IMR-90 (cell line): Measurements from ENCODE around the gene CACUL1. TPM values are rescaled to one million over a fixed set of nuclear protein-coding genes. Genes with fewer than 3 reads are reported as not detected.

Experiments used
- ATAC-seq: fragments of 200-7000 bp; cut with Tn5 transposase; 2 replicates; pipeline ENCODE4 v1.9.1; 2020; ENCODE audit warnings: low read depth, mild to moderate bottlenecking, moderate library complexity
- BruUV-seq: library from RNA; stranded (reverse); fragments of 400-500 nt; replicated peaks from 2 replicates; lab custom pipeline; 2021; lab: Mats Ljungman, UMichigan
- CTCF ChIA-PET: fragments of 300-600 bp; formaldehyde crosslinking; extraction: SDS; loops from one replicate; lab custom pipeline; 2021; ENCODE audit warnings: antibody characterized with exemption; lab: Yijun Ruan, JAX
- POLR2A ChIA-PET: fragments of 300-600 bp; sonication (Branson Sonifier 250); formaldehyde crosslinking; loops from one replicate; lab custom pipeline; 2022; ENCODE audit warnings: antibody characterized with exemption; ENCODE audit not compliant: unreplicated experiment; lab: Charles Lee
- DNase-seq: peaks from one replicate; pipeline ENCODE4 v3.0.0; 2013
- H2AFZ ChIP-seq: replicated peaks from 2 replicates; pipeline ENCODE3; 2013; ENCODE audit warnings: low read length, mild to moderate bottlenecking; ENCODE audit not compliant: poor library complexity
- H2AK5ac ChIP-seq: 2 replicates; pipeline ENCODE4 v1.6.1; 2013; ENCODE audit warnings: low read depth, low read length, inconsistent platforms
- H2AK9ac ChIP-seq: replicated peaks from 2 replicates; pipeline ENCODE3; 2013; ENCODE audit warnings: mild to moderate bottlenecking, low read depth, low read length, moderate library complexity; ENCODE audit not compliant: poor library complexity
- H2BK120ac ChIP-seq: 2 replicates; pipeline ENCODE4 v1.6.1; 2013; ENCODE audit warnings: low read depth, low read length, inconsistent platforms
- H2BK15ac ChIP-seq: 3 replicates; pipeline ENCODE4 v1.6.1; 2013; ENCODE audit warnings: low read depth, low read length, inconsistent platforms
- H2BK20ac ChIP-seq: 2 replicates; pipeline ENCODE4 v1.6.1; 2013; ENCODE audit warnings: low read depth, mild to moderate bottlenecking, inconsistent platforms, low read length, moderate library complexity
- H2BK5ac ChIP-seq: 2 replicates; pipeline ENCODE4 v1.6.1; 2013; ENCODE audit warnings: mild to moderate bottlenecking, low read depth, low read length, inconsistent platforms; ENCODE audit not compliant: poor library complexity, severe bottlenecking
- H3K14ac ChIP-seq: replicated peaks from 2 replicates; pipeline ENCODE4 v1.6.1; 2013; ENCODE audit warnings: low read depth, low read length, inconsistent platforms
- H3K18ac ChIP-seq: 2 replicates; pipeline ENCODE4 v1.6.1; 2013; ENCODE audit warnings: low read depth, low read length, control low read depth
- H3K23ac ChIP-seq: 2 replicates; pipeline ENCODE4 v1.6.1; 2013; ENCODE audit warnings: low read depth, low read length, inconsistent platforms
- H3K27ac ChIP-seq: 2 replicates; pipeline ENCODE4 v1.5.1; 2013; ENCODE audit warnings: mild to moderate bottlenecking, control low read depth, low read length; ENCODE audit not compliant: insufficient read depth
- H3K27me3 ChIP-seq: 2 replicates; pipeline ENCODE4 v1.6.1; 2013; ENCODE audit warnings: low read length; ENCODE audit not compliant: control insufficient read depth, insufficient read depth
- H3K36me3 ChIP-seq: 2 replicates; pipeline ENCODE4 v1.6.1; 2013; ENCODE audit warnings: low read length, mixed read lengths; ENCODE audit not compliant: control insufficient read depth, insufficient read depth
- H3K4ac ChIP-seq: 2 replicates; pipeline ENCODE4 v1.6.1; 2013; ENCODE audit warnings: low read depth, low read length, inconsistent platforms
- H3K4me1 ChIP-seq: 2 replicates; pipeline ENCODE4 v1.6.1; 2013; ENCODE audit warnings: low read length, mixed read lengths; ENCODE audit not compliant: control insufficient read depth, insufficient read depth
- H3K4me2 ChIP-seq: 2 replicates; pipeline ENCODE4 v1.6.1; 2013; ENCODE audit warnings: low read depth, mild to moderate bottlenecking, control low read depth, low read length, moderate library complexity
- H3K4me3 ChIP-seq: 2 replicates; pipeline ENCODE4 v1.5.1; 2013; ENCODE audit warnings: low read depth, mild to moderate bottlenecking, control low read depth, low read length, moderate library complexity; ENCODE audit not compliant: insufficient read depth
- H3K56ac ChIP-seq: 2 replicates; pipeline ENCODE4 v1.6.1; 2013; ENCODE audit warnings: low read length, inconsistent platforms; ENCODE audit not compliant: insufficient read depth; ENCODE audit errors: extremely low read depth
- H3K79me1 ChIP-seq, 2 experiments: 2 replicates each; pipeline ENCODE4 v1.6.1; 2013; ENCODE audit warnings: low read length in 2 of 2, inconsistent platforms in 1 of 2, low read depth in 1 of 2
- H3K9ac ChIP-seq: 2 replicates; pipeline ENCODE4 v1.6.1; 2013; ENCODE audit warnings: low read depth, low read length, control low read depth
- H3K9me1 ChIP-seq: 2 replicates; pipeline ENCODE4 v1.6.1; 2013; ENCODE audit warnings: low read length, inconsistent platforms; ENCODE audit not compliant: insufficient read depth
- H3K9me3 ChIP-seq: 2 replicates; pipeline ENCODE4 v1.6.1; 2013; ENCODE audit warnings: low read length; ENCODE audit not compliant: control insufficient read depth, insufficient read depth
- H4K20me1 ChIP-seq: 2 replicates; pipeline ENCODE4 v1.6.1; 2013; ENCODE audit warnings: low read length, inconsistent platforms; ENCODE audit not compliant: insufficient read depth
- H4K5ac ChIP-seq: 2 replicates; pipeline ENCODE4 v1.6.1; 2013; ENCODE audit warnings: mild to moderate bottlenecking, low read depth, low read length, control low read depth
- H4K8ac ChIP-seq, 2 experiments: 2 replicates each; pipeline ENCODE4 v1.6.1; 2013; ENCODE audit warnings: low read depth in 2 of 2, low read length in 2 of 2, control low read depth in 1 of 2, inconsistent platforms in 1 of 2
- H4K91ac ChIP-seq: 2 replicates; pipeline ENCODE4 v1.6.1; 2013; ENCODE audit warnings: low read depth, low read length, inconsistent platforms; ENCODE audit not compliant: insufficient read depth
- FOS ChIP-seq: fragments of 150-350 bp; IDR thresholded peaks from 2 replicates; pipeline ENCODE4 v1.6.1; 2016; ENCODE audit warnings: low read depth, low read length
- RAD21 ChIP-seq: IDR thresholded peaks from 2 replicates; pipeline ENCODE4 v1.6.1; 2012; ENCODE audit warnings: low read length, improper control_type of control experiment
- WGBS, 2 experiments: methylation state at CpG; one replicate each; pipeline versions ENCODE4 v1.1.5 to v1.1.7; 2013; ENCODE audit warnings: missing lambda C conversion rate in 2 of 2; ENCODE audit not compliant: insufficient read length in 1 of 2; ENCODE audit errors: extremely low coverage in 2 of 2; 5-methylcytosine and 5-hydroxymethylcytosine counted together
- dilution Hi-C: fragments of 300-500 bp; cut with HindIII; formaldehyde crosslinking; loops from one replicate; pipeline ENCODE4 v1.14.3; 2018; ENCODE audit warnings: low sequenced_read_pairs; ENCODE audit not compliant: unreplicated experiment
- in situ Hi-C: fragments of 300-500 bp; cut with MboI; formaldehyde crosslinking; loops from 3 replicates; pipeline ENCODE4 v1.14.3; 2019; ENCODE audit warnings: low sequenced_read_pairs, inconsistent platforms, mixed read lengths
- intact Hi-C: fragments of 100-400 bp; cut with micrococcal nuclease; formaldehyde crosslinking; loops from 2 replicates; pipeline ENCODE4 v1.10.0; 2022
- polyA plus RNA-seq, 3 experiments: library from polyadenylated mRNA; depleted of rRNA; stranded (reverse); fragments of >200 nt; gene quantifications; 2 replicates each; pipeline ENCODE4 v1.2.3, GENCODE V29; 2012; ENCODE audit warnings: low replicate concordance in 1 of 3
- total RNA-seq: library from RNA; depleted of rRNA; stranded (reverse); fragments of >200 nt; gene quantifications from 2 replicates; pipeline ENCODE4 v1.2.3, GENCODE V29; 2012

The CACUL1 gene
- total and polyA plus RNA-seq, 2 of the 4 experiments (the other 2 are of a cell fraction) = 5.3 to 23.5 TPM

DNA sequence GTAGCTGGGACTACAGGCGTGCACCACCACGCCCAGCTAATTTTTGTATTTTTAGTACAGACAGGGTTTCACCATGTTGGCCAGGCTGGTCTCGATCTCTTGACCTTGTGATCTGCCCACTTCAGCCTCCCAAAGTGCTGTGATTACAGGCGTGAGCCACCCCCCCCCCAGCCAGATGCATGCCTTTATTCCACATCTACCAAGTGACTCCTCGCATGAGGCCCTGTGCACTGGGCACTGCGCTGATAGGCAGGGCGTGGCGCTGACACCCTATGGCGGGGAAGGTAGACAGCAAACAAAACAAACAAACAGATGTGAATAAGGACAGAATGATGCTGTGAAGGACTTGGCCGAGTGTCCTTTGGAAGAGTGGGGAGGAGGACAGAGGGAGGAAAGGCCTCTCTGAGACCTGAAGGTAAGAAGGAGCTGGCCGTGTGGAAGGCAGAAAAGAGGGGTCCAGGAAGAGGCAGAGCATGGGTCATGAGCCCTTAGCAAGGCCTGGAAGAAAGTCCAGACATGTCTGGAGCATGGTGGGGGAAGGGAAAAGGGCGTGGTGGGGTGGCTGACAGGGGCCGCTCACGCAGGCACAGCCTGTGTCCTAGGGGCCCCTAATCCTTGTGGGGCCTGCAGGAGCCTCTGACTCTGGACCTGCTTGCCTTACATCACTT is 47.5 kb upstream of the CACUL1 start:
- WGBS, 2 experiments = 88% methylated on average over 5 of the region's 14 CpGs; no CpG with 5 or more reads in 1 of the 2 experiments
- in situ Hi-C loops = no loop called here

More for the DNA sequence above, 47.5 kb upstream of the CACUL1 start:
- BruUV-seq = no TSS peak
- Histone ChIP-seq H3K27me3 (peaks cover 9% of the 10 kb centered on the region), H4K8ac (no peak overlapping the region), H3K23ac (no peak overlapping the region), H3K36me3 (no peaks in the 10 kb centered on the region), H2AFZ (no peak overlapping the region), H3K9me3 (no peaks in the 10 kb centered on the region), H2BK120ac (no peak overlapping the region), H3K14ac (no peak overlapping the region), H2AK9ac (no peak overlapping the region), H3K18ac (no peak overlapping the region), H3K79me1 (no peaks in the 10 kb centered on the region), H3K56ac (no peak overlapping the region), H3K27ac (no peak overlapping the region), H2BK15ac (no peak overlapping the region), H2AK5ac (no peak overlapping the region), H3K4me3 (no peak overlapping the region), H2BK20ac (no peak overlapping the region), H3K9ac (no peak overlapping the region), H4K91ac (no peak overlapping the region), H3K4me2 (no peak overlapping the region), H4K20me1 (no peaks in the 10 kb centered on the region), H2BK5ac (no peak overlapping the region), H4K5ac (no peak overlapping the region), H3K4me1 (no peaks in the 10 kb centered on the region), H3K9me1 (no peaks in the 10 kb centered on the region), H3K4ac (no peak overlapping the region)
- CTCF ChIA-PET = no interaction called here
- TF ChIP-seq FOS (no peak), RAD21 (no peak)
- no peak for DNase-seq
- dilution Hi-C loops (no loop called here), intact Hi-C loops (no loop called here)
- POLR2A ChIA-PET = no interaction called here
- ATAC-seq = no peak
